ENCODE data around the gene PINLYP.

DNA sequence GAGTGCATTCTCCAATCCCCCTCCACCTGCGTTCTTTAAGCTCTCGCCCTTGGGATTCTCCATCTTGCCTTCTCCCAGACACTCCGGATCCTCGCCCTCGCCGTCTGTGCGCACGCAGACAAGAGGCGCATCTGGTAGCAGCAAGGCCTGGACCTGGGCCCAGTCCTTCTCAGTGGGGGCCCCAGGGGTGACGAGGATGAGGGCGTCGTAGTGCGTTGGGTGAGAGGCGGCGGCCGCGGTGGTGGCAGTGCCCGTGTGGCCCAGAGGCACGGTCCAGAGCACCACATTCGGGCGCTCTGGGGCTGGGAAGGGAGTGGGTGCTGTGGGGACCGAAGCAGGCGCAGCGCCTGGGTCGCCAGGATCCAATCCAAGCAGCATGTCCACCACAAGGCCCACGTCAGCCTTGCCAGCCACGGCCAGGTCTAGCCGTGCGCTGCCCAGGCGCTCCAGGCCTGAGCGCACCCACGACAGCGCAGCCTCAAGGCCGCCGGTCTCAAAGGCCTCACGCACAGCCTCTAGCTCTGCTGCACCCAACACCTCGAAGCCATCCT is 17.3 kb downstream of the PINLYP start:
- no peak for TF ChIP-seq POLR2A (IDR thresholded peaks at IDR 0.05)
- TF ChIP-seq, protein P1, sequence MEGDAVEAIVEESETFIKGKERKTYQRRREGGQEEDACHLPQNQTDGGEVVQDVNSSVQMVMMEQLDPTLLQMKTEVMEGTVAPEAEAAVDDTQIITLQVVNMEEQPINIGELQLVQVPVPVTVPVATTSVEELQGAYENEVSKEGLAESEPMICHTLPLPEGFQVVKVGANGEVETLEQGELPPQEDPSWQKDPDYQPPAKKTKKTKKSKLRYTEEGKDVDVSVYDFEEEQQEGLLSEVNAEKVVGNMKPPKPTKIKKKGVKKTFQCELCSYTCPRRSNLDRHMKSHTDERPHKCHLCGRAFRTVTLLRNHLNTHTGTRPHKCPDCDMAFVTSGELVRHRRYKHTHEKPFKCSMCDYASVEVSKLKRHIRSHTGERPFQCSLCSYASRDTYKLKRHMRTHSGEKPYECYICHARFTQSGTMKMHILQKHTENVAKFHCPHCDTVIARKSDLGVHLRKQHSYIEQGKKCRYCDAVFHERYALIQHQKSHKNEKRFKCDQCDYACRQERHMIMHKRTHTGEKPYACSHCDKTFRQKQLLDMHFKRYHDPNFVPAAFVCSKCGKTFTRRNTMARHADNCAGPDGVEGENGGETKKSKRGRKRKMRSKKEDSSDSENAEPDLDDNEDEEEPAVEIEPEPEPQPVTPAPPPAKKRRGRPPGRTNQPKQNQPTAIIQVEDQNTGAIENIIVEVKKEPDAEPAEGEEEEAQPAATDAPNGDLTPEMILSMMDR (IDR thresholded peaks at IDR 0.05): no peak
